ENCODE measurements around the gene SPHK1. TPM values are rescaled to one million over a fixed set of nuclear protein-coding genes. Genes with fewer than 3 reads are reported as not detected.
A peak's percentile ranks its signal among the peaks of the same experiment; 100 is the strongest.

Gene SPHK1
- total and polyA plus RNA-seq, 7 donors, result 0.90 to 21.3 (median 3.1) TPM

- DNase-seq (peak; percentile 90 to 93), ATAC-seq (peak; percentile 94 to 99 (median 96))
- intact Hi-C loops (cut with DNase I), result no loop called here
- Histone ChIP-seq H3K4me3 (no peak overlapping the region), H3K36me3 (ENCODE audit: insufficient read depth in 1 of 2, low read depth in 1 of 2) (no peaks in the 10 kb centered on the region), H3K27me3 (ENCODE audit: insufficient read depth in 3 of 3, low read length in 2 of 3) (peaks cover 0 to 2% (median 0%) of the 10 kb centered on the region in 3 donors), H3K4me1 (peaks cover 13% of the 10 kb centered on the region), H3K27ac (peak overlapping the region; percentile 53), H3K9me3 (no peaks in the 10 kb centered on the region)
- WGBS, 3 donors, result 13 to 23% (median 17%) methylated on average over 11 of the region's 11 CpGs
- TF ChIP-seq CTCF (IDR thresholded peaks at IDR 0.05), result peak; percentile 59
Observed at GRCh38 chr17:76370261-76370993, 14.0 kb upstream of the SPHK1 start.

GRCh38 chr17:76371656-76372628 lies 12.5 kb upstream of the SPHK1 start:
- Histone ChIP-seq H3K27me3 (ENCODE audit: insufficient read depth in 3 of 3, low read length in 2 of 3) (no peaks in the 10 kb centered on the region), H3K4me1 (peaks cover 13% of the 10 kb centered on the region), H3K27ac (no peak overlapping the region), H3K36me3 (ENCODE audit: insufficient read depth in 1 of 2, low read depth in 1 of 2) (no peaks in the 10 kb centered on the region), H3K4me3 (no peak overlapping the region), H3K9me3 (no peaks in the 10 kb centered on the region)
- WGBS, 3 donors, result 95 to 96% (median 95%) methylated on average over 16 of the region's 16 CpGs
- no peak for ATAC-seq
- DNase-seq, result no peak
- no peak for TF ChIP-seq CTCF (IDR thresholded peaks at IDR 0.05)
- intact Hi-C loops (cut with DNase I), result no loop called here

- 49 to 80% (median 67%) methylated on average over 8 of the region's 8 CpGs for WGBS, 3 donors
- Histone ChIP-seq H3K4me1 (no peaks in the 10 kb centered on the region), H3K4me3 (no peak overlapping the region), H3K9me3 (no peaks in the 10 kb centered on the region), H3K27me3 (ENCODE audit: insufficient read depth in 3 of 3, low read length in 2 of 3) (no peaks in the 10 kb centered on the region), H3K36me3 (ENCODE audit: insufficient read depth in 1 of 2, low read depth in 1 of 2) (no peaks in the 10 kb centered on the region), H3K27ac (no peak overlapping the region)
- TF ChIP-seq CTCF (IDR thresholded peaks at IDR 0.05), result no peak
- intact Hi-C loops (cut with DNase I), result no loop called here
- ATAC-seq (no peak), DNase-seq (no peak)
Observed at GRCh38 chr17:76376318-76377133, 7.9 kb upstream of the SPHK1 start.

GRCh38 chr17:76378548-76379274 lies 5.7 kb upstream of the SPHK1 start:
- no peak for TF ChIP-seq CTCF (IDR thresholded peaks at IDR 0.05)
- Histone ChIP-seq H3K4me1 (no peaks in the 10 kb centered on the region), H3K27me3 (ENCODE audit: insufficient read depth in 3 of 3, low read length in 2 of 3) (no peaks in the 10 kb centered on the region), H3K9me3 (no peaks in the 10 kb centered on the region), H3K27ac (no peak overlapping the region), H3K4me3 (no peak overlapping the region), H3K36me3 (ENCODE audit: insufficient read depth in 1 of 2, low read depth in 1 of 2) (no peaks in the 10 kb centered on the region)
- 90% methylated on average over 5 of the region's 5 CpGs for WGBS, 3 donors
- intact Hi-C loops (cut with DNase I), result no loop called here
- ATAC-seq, result no peak
- no peak for DNase-seq
